Muscle of leg (tissue), 11 donors: ENCODE data around the gene HDAC10. TPM values are rescaled to one million over a fixed set of nuclear protein-coding genes. Genes with fewer than 3 reads are reported as not detected.

Experiments
- DNase-seq: peaks from one replicate; pipeline ENCODE4 v3.0.0; 2013
- H3K27ac ChIP-seq: one replicate; pipeline ENCODE4 v1.5.1; 2013; ENCODE audit warnings: mild to moderate bottlenecking, low read length, control low read depth
- H3K27me3 ChIP-seq: one replicate; pipeline ENCODE4 v1.6.1; 2013; ENCODE audit warnings: low read length; ENCODE audit not compliant: control insufficient read depth, insufficient read depth
- H3K36me3 ChIP-seq: one replicate; pipeline ENCODE4 v1.6.1; 2013; ENCODE audit warnings: low read length; ENCODE audit not compliant: control insufficient read depth, insufficient read depth
- H3K4me1 ChIP-seq: one replicate; pipeline ENCODE4 v1.6.1; 2013; ENCODE audit warnings: low read length; ENCODE audit not compliant: control insufficient read depth, insufficient read depth
- H3K4me3 ChIP-seq: one replicate; pipeline ENCODE4 v1.5.1; 2013; ENCODE audit warnings: low read length, control low read depth
- H3K9me3 ChIP-seq: replicated peaks from 2 replicates; pipeline ENCODE4 v1.6.1; 2013; ENCODE audit warnings: low read depth, low read length; ENCODE audit not compliant: control insufficient read depth
- WGBS: methylation state at CpG from one replicate; pipeline ENCODE4 v1.1.5; 2013; ENCODE audit warnings: missing lambda C conversion rate; ENCODE audit not compliant: insufficient coverage; 5-methylcytosine and 5-hydroxymethylcytosine counted together
- polyA plus RNA-seq, 8 donors: library from polyadenylated mRNA; unstranded; fragments of 120-200 nt; gene quantifications; one replicate each; pipeline versions ENCODE4 v1.2.1 to v1.2.3, GENCODE V29; 2013; ENCODE audit warnings: inconsistent platforms in 1 of 8, low replicate concordance in 1 of 8; ENCODE audit not compliant: insufficient read length in 8 of 8, insufficient read depth in 1 of 8
- total RNA-seq: library from RNA; stranded (reverse); fragments of 120-200 nt; gene quantifications from one replicate; pipeline ENCODE4 v1.2.4, GENCODE V29; 2013

HDAC10 gene
- total and polyA plus RNA-seq, 9 donors, result 10.8 to 23.7 (median 15.3) TPM

DNA sequence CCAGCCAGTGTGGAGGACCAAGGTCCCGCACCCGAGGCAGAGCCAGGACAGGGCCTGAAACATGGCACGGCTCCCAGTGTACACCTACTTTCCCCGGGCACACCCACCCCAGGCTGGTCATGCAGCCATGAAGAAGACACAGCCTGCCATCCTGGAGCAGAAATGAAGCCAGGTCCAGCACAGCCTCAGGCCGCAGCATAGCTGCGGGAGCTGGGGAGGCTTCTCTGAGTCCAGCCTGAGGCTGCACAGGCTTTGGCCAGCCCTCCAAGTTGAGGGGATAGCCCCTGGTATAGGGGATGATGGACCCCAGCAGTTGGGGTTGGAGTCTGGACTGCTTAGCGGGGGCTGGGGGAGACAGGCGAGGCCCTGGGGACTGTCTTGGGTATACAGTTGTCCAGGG lies 2.9 kb upstream of the HDAC10 start:
- Histone ChIP-seq H3K36me3 (peaks cover 8% of the 10 kb centered on the region), H3K4me1 (peaks cover 39% of the 10 kb centered on the region), H3K4me3 (no peak overlapping the region), H3K27me3 (no peaks in the 10 kb centered on the region), H3K9me3 (no peaks in the 10 kb centered on the region), H3K27ac (no peak overlapping the region)
- DNase-seq, result no peak
- 88% methylated on average over 6 of the region's 8 CpGs for WGBS

GRCh38 chr22:50253046-50253915 lies 2.2 kb upstream of the HDAC10 start:
- Histone ChIP-seq H3K4me3 (no peak overlapping the region), H3K27me3 (no peaks in the 10 kb centered on the region), H3K4me1 (peaks cover 32% of the 10 kb centered on the region), H3K9me3 (no peaks in the 10 kb centered on the region), H3K27ac (no peak overlapping the region), H3K36me3 (peaks cover 13% of the 10 kb centered on the region)
- 82% methylated on average over 16 of the region's 22 CpGs for WGBS
- no peak for DNase-seq

DNA sequence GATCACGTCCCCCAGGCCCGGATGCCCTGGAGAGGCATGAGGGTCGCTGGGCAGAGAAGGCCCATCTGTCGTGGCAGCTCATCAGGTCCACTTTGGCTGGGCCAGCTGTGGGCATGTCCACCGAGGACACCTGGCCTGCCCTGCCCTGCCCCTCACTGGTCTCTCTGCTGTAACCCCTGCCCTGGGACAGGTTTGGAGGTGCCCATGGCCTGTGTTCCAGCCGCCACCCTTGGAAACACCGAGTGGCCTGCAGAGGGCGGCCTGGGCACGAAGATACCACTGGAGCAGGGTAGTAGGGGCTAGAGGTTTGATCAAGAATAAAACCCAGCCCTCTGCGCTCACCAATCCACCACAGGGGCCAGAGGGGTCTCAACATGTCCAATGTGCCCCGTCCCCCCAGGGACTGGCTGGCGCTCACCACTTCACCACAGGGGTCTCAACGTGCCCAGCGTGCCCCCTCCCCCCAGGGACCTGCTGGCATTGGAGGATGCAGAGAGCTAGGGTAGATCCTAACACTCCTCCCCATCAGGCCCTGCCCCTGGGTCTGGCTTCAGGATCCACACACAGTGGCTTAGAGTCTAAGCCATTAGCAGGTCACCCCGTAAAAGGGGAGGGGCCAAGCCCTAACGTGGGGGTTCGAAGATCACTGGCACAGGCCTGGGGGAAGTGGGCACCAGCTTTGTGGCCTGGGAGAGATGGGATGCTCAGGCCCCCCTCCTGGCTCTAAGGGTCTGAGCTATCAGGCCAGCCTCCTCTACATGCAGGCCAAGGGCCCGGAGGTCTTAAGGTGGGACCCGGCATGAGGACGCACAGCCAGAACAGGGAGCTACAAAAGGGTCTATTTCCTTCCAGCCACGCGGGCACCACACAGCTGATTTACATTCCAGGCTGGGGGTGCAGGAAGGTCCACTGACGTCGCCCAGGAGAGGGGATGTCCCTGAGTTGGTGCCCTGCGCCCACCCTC lies 1.3 kb upstream of the HDAC10 start:
- no peaks in the 10 kb centered on the region for H3K9me3 ChIP-seq
- H3K27ac ChIP-seq, result no peak overlapping the region
- H3K27me3 ChIP-seq, result no peaks in the 10 kb centered on the region
- WGBS, result 59% methylated on average over 18 of the region's 25 CpGs
- peaks cover 22% of the 10 kb centered on the region for H3K36me3 ChIP-seq
- no peak overlapping the region for H3K4me3 ChIP-seq
- peaks cover 29% of the 10 kb centered on the region for H3K4me1 ChIP-seq
- peak; percentile 67 for DNase-seq

DNA sequence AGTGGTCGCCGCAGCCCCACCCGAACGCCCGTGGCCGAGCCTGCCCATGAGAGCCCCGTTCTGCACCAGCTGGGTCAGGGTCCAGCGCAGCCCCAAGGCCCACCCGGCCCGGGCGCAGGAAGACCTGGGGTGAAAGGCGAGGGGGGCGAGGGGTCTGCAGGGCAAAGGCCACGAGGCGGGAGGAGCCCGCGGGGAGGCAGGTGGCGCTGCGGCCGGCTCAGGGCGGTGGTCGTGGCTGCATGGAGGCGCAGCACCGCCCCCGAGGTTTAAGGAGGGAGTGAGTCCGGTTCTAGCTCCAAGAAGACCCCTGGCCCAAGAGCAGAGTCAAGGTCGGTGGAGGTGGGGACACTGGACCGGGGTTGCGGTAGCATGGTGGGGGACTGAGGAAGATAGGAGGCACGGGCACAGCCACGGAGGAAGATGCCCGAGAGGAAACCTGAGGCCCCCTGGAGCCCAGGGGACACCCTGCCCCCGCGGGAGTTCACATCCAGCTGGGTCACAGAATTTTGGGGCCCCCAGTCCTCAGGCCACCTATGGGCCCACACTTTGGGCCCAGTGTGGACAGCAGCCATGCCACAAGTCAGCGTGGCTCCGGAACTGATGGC lies 514 bp upstream of the HDAC10 start:
- WGBS, result 13% methylated on average over 36 of the region's 36 CpGs
- Histone ChIP-seq H3K4me3 (peak overlapping the region; percentile 59), H3K27me3 (no peaks in the 10 kb centered on the region), H3K9me3 (no peaks in the 10 kb centered on the region), H3K36me3 (peaks cover 27% of the 10 kb centered on the region), H3K4me1 (peaks cover 22% of the 10 kb centered on the region), H3K27ac (no peak overlapping the region)
- DNase-seq, result no peak

DNA sequence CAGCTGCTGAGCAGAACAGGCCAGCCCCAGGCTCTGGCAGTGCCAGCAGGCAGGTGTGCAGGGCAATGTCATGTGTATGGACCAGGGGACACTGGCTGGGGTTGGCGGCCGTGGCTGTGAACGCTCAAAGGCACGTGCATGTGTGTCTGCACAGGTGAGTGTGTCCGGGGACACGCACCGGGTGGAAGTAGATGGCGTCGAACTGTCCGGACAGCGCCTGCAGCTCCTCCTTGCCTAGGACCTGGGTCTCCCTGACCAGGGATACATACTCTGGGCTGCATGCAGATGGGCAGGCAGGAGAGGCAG lies 863 bp downstream of the HDAC10 start:
- no peaks in the 10 kb centered on the region for H3K27me3 ChIP-seq
- WGBS, result 67% methylated on average over 11 of the region's 11 CpGs
- H3K4me1 ChIP-seq, result peaks cover 27% of the 10 kb centered on the region
- no peak for DNase-seq
- no peak overlapping the region for H3K27ac ChIP-seq
- H3K36me3 ChIP-seq, result peaks cover 33% of the 10 kb centered on the region
- no peaks in the 10 kb centered on the region for H3K9me3 ChIP-seq
- peak overlapping the region; percentile 59 for H3K4me3 ChIP-seq

GRCh38 chr22:50249341-50250248 lies 1.5 kb downstream of the HDAC10 start:
- Histone ChIP-seq H3K27ac (no peak overlapping the region), H3K9me3 (no peaks in the 10 kb centered on the region), H3K4me1 (peaks cover 27% of the 10 kb centered on the region), H3K27me3 (no peaks in the 10 kb centered on the region), H3K36me3 (peaks cover 33% of the 10 kb centered on the region), H3K4me3 (peak overlapping the region; percentile 59)
- no peak for DNase-seq
- 83% methylated on average over 31 of the region's 32 CpGs for WGBS

DNA sequence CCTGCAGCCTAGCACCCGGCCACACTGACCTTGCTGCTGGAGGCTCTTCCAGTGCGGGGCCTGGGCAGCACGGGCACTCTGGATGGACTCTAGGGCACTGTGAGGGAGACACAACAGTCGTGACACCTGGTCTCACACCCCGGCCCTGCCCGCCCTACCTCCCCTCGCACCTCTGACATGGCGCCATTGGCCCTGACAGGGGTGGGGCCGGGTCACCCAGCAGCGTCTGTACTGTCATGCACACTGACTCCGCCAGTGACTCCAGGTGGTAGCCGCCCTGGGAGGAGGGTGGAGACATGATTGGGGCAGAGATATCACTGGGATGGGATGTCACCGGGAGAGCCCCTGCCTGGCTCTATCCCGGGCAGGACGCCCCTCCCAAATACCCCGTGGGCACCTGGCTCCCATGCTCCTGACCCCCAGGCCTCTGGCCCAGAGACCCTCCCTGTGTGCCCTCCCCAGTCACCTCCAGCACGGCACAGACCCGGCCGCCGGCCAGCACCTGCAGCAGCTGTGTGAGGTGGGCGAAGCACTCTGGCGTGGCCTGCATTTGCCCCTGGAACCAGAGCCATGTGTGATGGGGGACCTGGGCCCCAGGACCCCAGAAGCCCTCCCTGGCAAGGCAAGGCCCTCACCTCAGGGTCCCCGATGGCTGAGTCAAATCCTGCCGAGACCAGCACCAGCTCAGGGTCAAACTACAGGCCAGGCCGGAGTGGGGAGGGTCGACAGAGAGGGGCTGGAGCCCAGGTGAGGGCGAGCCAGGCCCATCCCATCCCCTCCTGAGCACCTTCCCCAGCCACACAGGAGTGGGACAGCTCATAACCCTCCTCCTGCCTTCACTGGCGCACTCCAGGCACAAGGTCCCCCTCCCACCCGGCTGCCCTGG lies 2.6 kb downstream of the HDAC10 start:
- DNase-seq, result no peak
- 79% methylated on average over 16 of the region's 29 CpGs for WGBS
- Histone ChIP-seq H3K4me3 (no peak overlapping the region), H3K27ac (no peak overlapping the region), H3K27me3 (no peaks in the 10 kb centered on the region), H3K4me1 (peaks cover 34% of the 10 kb centered on the region), H3K9me3 (no peaks in the 10 kb centered on the region), H3K36me3 (peaks cover 31% of the 10 kb centered on the region)

DNA sequence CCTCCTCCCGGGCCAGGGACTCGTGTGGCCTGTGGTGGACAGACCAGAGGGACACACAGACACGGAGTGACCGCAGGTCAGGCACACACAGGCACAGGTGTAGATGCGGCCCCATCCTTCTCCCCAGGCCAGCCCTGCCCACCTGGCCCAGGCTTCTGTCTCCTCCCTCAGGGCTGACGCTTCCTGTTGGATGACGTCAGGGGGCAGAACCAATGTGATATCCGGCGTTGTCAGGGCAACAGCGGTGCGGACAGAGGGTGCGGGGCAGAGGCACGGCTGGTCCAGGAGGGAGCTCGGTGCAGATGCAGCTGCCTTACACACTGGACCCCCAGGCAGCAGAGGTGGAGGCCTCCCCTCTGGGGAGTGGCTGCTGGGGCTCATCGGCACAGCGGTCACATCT lies 3.3 kb downstream of the HDAC10 start:
- H3K27me3 ChIP-seq, result no peaks in the 10 kb centered on the region
- H3K9me3 ChIP-seq, result no peaks in the 10 kb centered on the region
- peaks cover 31% of the 10 kb centered on the region for H3K36me3 ChIP-seq
- H3K27ac ChIP-seq, result no peak overlapping the region
- peaks cover 40% of the 10 kb centered on the region for H3K4me1 ChIP-seq
- DNase-seq, result no peak
- 37% methylated on average over 16 of the region's 16 CpGs for WGBS
- H3K4me3 ChIP-seq, result no peak overlapping the region
